Endodermal cell (in vitro differentiated cells): ENCODE results near the gene BRD1. TPM values are rescaled to one million over a fixed set of nuclear protein-coding genes. Genes with fewer than 3 reads are reported as not detected.

Experiments
- DNase-seq: peaks from one replicate; pipeline ENCODE4 v3.0.0-alpha.2; 2017
- H3K27ac ChIP-seq: 2 replicates; pipeline ENCODE4 v1.5.1; 2013; ENCODE audit warnings: mild to moderate bottlenecking, low read depth, low read length, moderate library complexity
- H3K27me3 ChIP-seq: 2 replicates; pipeline ENCODE4 v1.6.1; 2013; ENCODE audit warnings: mild to moderate bottlenecking, low read length, moderate library complexity; ENCODE audit not compliant: insufficient read depth, control insufficient read depth, poor library complexity, severe bottlenecking
- H3K36me3 ChIP-seq: 2 replicates; pipeline ENCODE4 v1.7.0; 2013; ENCODE audit warnings: mild to moderate bottlenecking, low read length, moderate library complexity; ENCODE audit not compliant: control insufficient read depth, insufficient read depth
- H3K4me1 ChIP-seq: one replicate; pipeline ENCODE4 v1.7.0; 2013; ENCODE audit warnings: low read length; ENCODE audit not compliant: control insufficient read depth, insufficient read depth
- H3K4me3 ChIP-seq: 2 replicates; pipeline ENCODE4 v1.5.1; 2013; ENCODE audit warnings: mild to moderate bottlenecking, low read length, moderate library complexity
- H3K9ac ChIP-seq: 2 replicates; pipeline ENCODE4 v1.6.1; 2013; ENCODE audit warnings: mild to moderate bottlenecking, low read length, moderate library complexity; ENCODE audit not compliant: poor library complexity, severe bottlenecking; ENCODE audit errors: extremely low read depth
- H3K9me3 ChIP-seq: 2 replicates; pipeline ENCODE4 v1.6.1; 2013; ENCODE audit warnings: mild to moderate bottlenecking, low read length, moderate library complexity; ENCODE audit not compliant: control insufficient read depth
- H3K27ac Mint-ChIP-seq: 2 replicates; pipeline ENCODE4 v1.8.0; 2020; ENCODE audit warnings: mixed read lengths
- H3K27me3 Mint-ChIP-seq: 2 replicates; pipeline ENCODE4 v1.8.0; 2021; ENCODE audit warnings: mild to moderate bottlenecking, mixed read lengths; ENCODE audit not compliant: insufficient read depth
- H3K36me3 Mint-ChIP-seq: 2 replicates; pipeline ENCODE4 v1.8.0; 2020; ENCODE audit warnings: low read depth, mixed read lengths
- H3K4me1 Mint-ChIP-seq: 2 replicates; pipeline ENCODE4 v1.8.0; 2020; ENCODE audit warnings: mixed read lengths
- H3K4me3 Mint-ChIP-seq: 2 replicates; pipeline ENCODE4 v1.8.0; 2020; ENCODE audit warnings: mild to moderate bottlenecking, moderate library complexity, mixed read lengths
- H3K9me3 Mint-ChIP-seq: 2 replicates; pipeline ENCODE4 v1.8.0; 2020; ENCODE audit warnings: mild to moderate bottlenecking, mixed read lengths
- WGBS, 2 experiments: methylation state at CpG; one replicate each; pipeline versions ENCODE4 v1.1.5 to v1.1.7; 2013; ENCODE audit warnings: missing lambda C conversion rate in 2 of 2, mixed read lengths in 1 of 2; ENCODE audit not compliant: insufficient coverage in 1 of 2, insufficient read length in 1 of 2; 5-methylcytosine and 5-hydroxymethylcytosine counted together
- total RNA-seq, 2 donors: library from RNA; stranded (reverse); fragmentation: NEBNext Ultra II Directional in 1 of 2; extraction: Animal tissue kit (Norgen Biotek cat#: 25700) in 1 of 2; gene quantifications; 2 replicates in 1 of 2; 3 replicates in 1 of 2; pipeline ENCODE4 v1.2.1, GENCODE V29; 2021
- TF ChIP-seq, protein P1 (sequence below): fragments of 200-600 bp; sonication (generic); conservative IDR thresholded peaks from 2 replicates; pipeline ENCODE4 v1.5.0; 2021; ENCODE audit warnings: antibody characterized with exemption, mild to moderate bottlenecking

BRD1 gene
- total RNA-seq, 2 donors from 2014 or later, result 49.5 to 54.9 TPM

- H3K9me3 Mint-ChIP-seq, result peaks cover 15% of the 10 kb centered on the region
- H3K27me3 Mint-ChIP-seq, result peaks cover 4% of the 10 kb centered on the region
- WGBS, 2 experiments, result 88% methylated on average over 15 to 20 of the region's 20 CpGs
- Histone ChIP-seq H3K4me3 (no peak overlapping the region), H3K27ac (no peak overlapping the region), H3K9me3 (no peaks in the 10 kb centered on the region), H3K36me3 (no peaks in the 10 kb centered on the region), H3K27me3 (no peaks in the 10 kb centered on the region), H3K9ac (no peak overlapping the region), H3K4me1 (no peaks in the 10 kb centered on the region)
- no peak overlapping the region for H3K4me3 Mint-ChIP-seq
- H3K4me1 Mint-ChIP-seq, result no peaks in the 10 kb centered on the region
- no peaks in the 10 kb centered on the region for H3K36me3 Mint-ChIP-seq
- no peak overlapping the region for H3K27ac Mint-ChIP-seq
- no peak for DNase-seq
- TF ChIP-seq, protein P1, sequence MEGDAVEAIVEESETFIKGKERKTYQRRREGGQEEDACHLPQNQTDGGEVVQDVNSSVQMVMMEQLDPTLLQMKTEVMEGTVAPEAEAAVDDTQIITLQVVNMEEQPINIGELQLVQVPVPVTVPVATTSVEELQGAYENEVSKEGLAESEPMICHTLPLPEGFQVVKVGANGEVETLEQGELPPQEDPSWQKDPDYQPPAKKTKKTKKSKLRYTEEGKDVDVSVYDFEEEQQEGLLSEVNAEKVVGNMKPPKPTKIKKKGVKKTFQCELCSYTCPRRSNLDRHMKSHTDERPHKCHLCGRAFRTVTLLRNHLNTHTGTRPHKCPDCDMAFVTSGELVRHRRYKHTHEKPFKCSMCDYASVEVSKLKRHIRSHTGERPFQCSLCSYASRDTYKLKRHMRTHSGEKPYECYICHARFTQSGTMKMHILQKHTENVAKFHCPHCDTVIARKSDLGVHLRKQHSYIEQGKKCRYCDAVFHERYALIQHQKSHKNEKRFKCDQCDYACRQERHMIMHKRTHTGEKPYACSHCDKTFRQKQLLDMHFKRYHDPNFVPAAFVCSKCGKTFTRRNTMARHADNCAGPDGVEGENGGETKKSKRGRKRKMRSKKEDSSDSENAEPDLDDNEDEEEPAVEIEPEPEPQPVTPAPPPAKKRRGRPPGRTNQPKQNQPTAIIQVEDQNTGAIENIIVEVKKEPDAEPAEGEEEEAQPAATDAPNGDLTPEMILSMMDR, result no peak
Observed at GRCh38 chr22:49753961-49754695, 73.5 kb downstream of the BRD1 start.

- WGBS, 2 experiments, result 89 to 91% methylated on average over 16 to 20 of the region's 20 CpGs
- DNase-seq, result no peak
- Histone ChIP-seq H3K9me3 (no peaks in the 10 kb centered on the region), H3K4me1 (no peaks in the 10 kb centered on the region), H3K27me3 (no peaks in the 10 kb centered on the region), H3K4me3 (no peak overlapping the region), H3K27ac (no peak overlapping the region), H3K36me3 (no peaks in the 10 kb centered on the region), H3K9ac (no peak overlapping the region)
- H3K4me3 Mint-ChIP-seq, result no peak overlapping the region
- H3K27me3 Mint-ChIP-seq, result peaks cover 4% of the 10 kb centered on the region
- H3K27ac Mint-ChIP-seq, result no peak overlapping the region
- H3K9me3 Mint-ChIP-seq, result peaks cover 15% of the 10 kb centered on the region
- H3K36me3 Mint-ChIP-seq, result no peaks in the 10 kb centered on the region
- TF ChIP-seq, protein P1, result no peak
- no peaks in the 10 kb centered on the region for H3K4me1 Mint-ChIP-seq
Observed at GRCh38 chr22:49753276-49753890, 74.3 kb downstream of the BRD1 start.

- TF ChIP-seq, protein P1, result no peak
- Mint-ChIP-seq H3K9me3 (peaks cover 17% of the 10 kb centered on the region), H3K36me3 (no peaks in the 10 kb centered on the region), H3K27me3 (peaks cover 4% of the 10 kb centered on the region), H3K27ac (no peak overlapping the region), H3K4me3 (no peak overlapping the region), H3K4me1 (no peaks in the 10 kb centered on the region)
- Histone ChIP-seq H3K36me3 (no peaks in the 10 kb centered on the region), H3K9me3 (peaks cover 3% of the 10 kb centered on the region), H3K4me1 (no peaks in the 10 kb centered on the region), H3K9ac (no peak overlapping the region), H3K27me3 (no peaks in the 10 kb centered on the region), H3K4me3 (no peak overlapping the region), H3K27ac (no peak overlapping the region)
- no peak for DNase-seq
- WGBS, 2 experiments, result 92 to 95% methylated on average over 17 to 21 of the region's 21 CpGs
Observed at GRCh38 chr22:49752598-49753091, 75.0 kb downstream of the BRD1 start.
